SK-N-SH (cell line): ENCODE results near the gene BRIX1.

Experiments used
- EZH2phosphoT487 ChIP-seq: fragments of 200-600 bp; sonication (generic); IDR thresholded peaks from 2 replicates; pipeline ENCODE4 v1.6.1; 2017; ENCODE audit warnings: low read depth, mixed run types, mild to moderate bottlenecking, antibody characterized with exemption, moderate library complexity, borderline replicate concordance
- FOXM1 ChIP-seq: IDR thresholded peaks from 2 replicates; pipeline ENCODE4 v1.4.0; 2012; ENCODE audit warnings: low read depth, mild to moderate bottlenecking
- MAX ChIP-seq: IDR thresholded peaks from 2 replicates; pipeline ENCODE4 v1.4.0; 2012; ENCODE audit warnings: low read depth
- MXI1 ChIP-seq: IDR thresholded peaks from 2 replicates; pipeline ENCODE4 v1.6.1; 2012; ENCODE audit warnings: mild to moderate bottlenecking, low read depth, low read length, improper control_type of control experiment
- RAD21 ChIP-seq: IDR thresholded peaks from 2 replicates; pipeline ENCODE4 v1.6.1; 2012; ENCODE audit warnings: mild to moderate bottlenecking, low read length
- RFX5 ChIP-seq: IDR thresholded peaks from 2 replicates; pipeline ENCODE4 v1.6.1; 2012; ENCODE audit warnings: mild to moderate bottlenecking, improper control_type of control experiment, low read length
- RXRA ChIP-seq: IDR thresholded peaks from 2 replicates; pipeline ENCODE4 v1.4.0; 2012; ENCODE audit warnings: low read depth, mild to moderate bottlenecking, borderline replicate concordance
- SMC3 ChIP-seq: IDR thresholded peaks from 2 replicates; pipeline ENCODE4 v1.6.1; 2012; ENCODE audit warnings: low read depth, low read length, improper control_type of control experiment
- TEAD4 ChIP-seq: IDR thresholded peaks from 2 replicates; pipeline ENCODE4 v1.4.0; 2012; ENCODE audit warnings: mild to moderate bottlenecking, borderline replicate concordance; ENCODE audit not compliant: insufficient read depth
- YY1 ChIP-seq: IDR thresholded peaks from 2 replicates; pipeline ENCODE4 v1.4.0; 2012; ENCODE audit warnings: low read depth, mild to moderate bottlenecking
- TF ChIP-seq, protein P1 (sequence below): fragments of 200-600 bp; sonication (generic); IDR thresholded peaks from 2 replicates; pipeline ENCODE4 v1.6.1; 2017; ENCODE audit warnings: antibody characterized with exemption, mild to moderate bottlenecking, moderate library complexity
- TF ChIP-seq, protein P2 (sequence below): IDR thresholded peaks from 2 replicates; pipeline ENCODE4 v1.4.0; 2012; ENCODE audit warnings: low read depth, borderline replicate concordance

GRCh38 chr5:34930870-34931269 is 15.4 kb downstream of the BRIX1 start:
- TF ChIP-seq EZH2phosphoT487 (no peak), RAD21 (no peak), RXRA (no peak), MXI1 (no peak), TEAD4 (no peak), FOXM1 (no peak), SMC3 (no peak), YY1 (no peak), MAX (no peak), RFX5 (no peak)
- TF ChIP-seq, protein P1, sequence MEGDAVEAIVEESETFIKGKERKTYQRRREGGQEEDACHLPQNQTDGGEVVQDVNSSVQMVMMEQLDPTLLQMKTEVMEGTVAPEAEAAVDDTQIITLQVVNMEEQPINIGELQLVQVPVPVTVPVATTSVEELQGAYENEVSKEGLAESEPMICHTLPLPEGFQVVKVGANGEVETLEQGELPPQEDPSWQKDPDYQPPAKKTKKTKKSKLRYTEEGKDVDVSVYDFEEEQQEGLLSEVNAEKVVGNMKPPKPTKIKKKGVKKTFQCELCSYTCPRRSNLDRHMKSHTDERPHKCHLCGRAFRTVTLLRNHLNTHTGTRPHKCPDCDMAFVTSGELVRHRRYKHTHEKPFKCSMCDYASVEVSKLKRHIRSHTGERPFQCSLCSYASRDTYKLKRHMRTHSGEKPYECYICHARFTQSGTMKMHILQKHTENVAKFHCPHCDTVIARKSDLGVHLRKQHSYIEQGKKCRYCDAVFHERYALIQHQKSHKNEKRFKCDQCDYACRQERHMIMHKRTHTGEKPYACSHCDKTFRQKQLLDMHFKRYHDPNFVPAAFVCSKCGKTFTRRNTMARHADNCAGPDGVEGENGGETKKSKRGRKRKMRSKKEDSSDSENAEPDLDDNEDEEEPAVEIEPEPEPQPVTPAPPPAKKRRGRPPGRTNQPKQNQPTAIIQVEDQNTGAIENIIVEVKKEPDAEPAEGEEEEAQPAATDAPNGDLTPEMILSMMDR: no peak
- TF ChIP-seq, protein P2, sequence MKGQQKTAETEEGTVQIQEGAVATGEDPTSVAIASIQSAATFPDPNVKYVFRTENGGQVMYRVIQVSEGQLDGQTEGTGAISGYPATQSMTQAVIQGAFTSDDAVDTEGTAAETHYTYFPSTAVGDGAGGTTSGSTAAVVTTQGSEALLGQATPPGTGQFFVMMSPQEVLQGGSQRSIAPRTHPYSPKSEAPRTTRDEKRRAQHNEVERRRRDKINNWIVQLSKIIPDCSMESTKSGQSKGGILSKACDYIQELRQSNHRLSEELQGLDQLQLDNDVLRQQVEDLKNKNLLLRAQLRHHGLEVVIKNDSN: no peak
